NCI-H524 (cell line): ENCODE measurements around the gene CXXC5.

Source experiments
- DNase-seq, 2 experiments: peaks; one replicate each; lab custom pipeline; 2025; lab: John Stamatoyannopoulos, UW

Gene CXXC5

DNA sequence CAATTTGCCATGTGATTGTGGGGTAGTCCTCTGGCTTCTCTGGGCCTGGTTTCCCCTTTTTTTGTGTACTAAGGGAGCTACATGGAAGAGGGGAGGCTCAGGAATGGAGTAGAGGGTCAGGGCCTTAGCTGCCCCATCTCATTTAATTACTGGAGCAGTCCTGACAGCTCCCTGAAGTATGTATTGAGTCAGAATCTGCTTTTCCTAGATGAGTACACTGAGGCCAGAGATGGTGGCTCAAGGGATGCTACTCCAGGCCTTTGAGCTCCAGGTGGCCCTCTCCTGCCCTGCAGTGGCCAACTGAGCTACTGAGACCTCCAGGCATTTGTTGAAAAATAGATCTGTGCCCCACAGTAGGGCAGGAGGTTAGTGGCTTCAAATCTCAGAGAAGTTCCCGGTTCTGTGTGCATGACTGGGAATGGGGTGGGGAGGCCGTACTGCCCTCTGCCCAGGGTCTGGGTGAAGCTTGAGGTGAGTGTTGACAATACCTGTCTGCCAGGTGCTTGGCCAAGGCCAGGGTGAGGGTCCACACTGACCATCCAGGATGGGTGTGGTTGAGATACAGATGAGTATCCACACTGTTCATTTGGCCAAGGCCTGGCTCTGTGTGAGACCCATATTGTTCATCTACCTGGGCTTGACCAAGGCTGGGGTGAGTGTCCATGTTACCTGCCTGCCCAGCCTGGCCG lies 45.7 kb downstream of the CXXC5 start:
- no peak for DNase-seq

DNA sequence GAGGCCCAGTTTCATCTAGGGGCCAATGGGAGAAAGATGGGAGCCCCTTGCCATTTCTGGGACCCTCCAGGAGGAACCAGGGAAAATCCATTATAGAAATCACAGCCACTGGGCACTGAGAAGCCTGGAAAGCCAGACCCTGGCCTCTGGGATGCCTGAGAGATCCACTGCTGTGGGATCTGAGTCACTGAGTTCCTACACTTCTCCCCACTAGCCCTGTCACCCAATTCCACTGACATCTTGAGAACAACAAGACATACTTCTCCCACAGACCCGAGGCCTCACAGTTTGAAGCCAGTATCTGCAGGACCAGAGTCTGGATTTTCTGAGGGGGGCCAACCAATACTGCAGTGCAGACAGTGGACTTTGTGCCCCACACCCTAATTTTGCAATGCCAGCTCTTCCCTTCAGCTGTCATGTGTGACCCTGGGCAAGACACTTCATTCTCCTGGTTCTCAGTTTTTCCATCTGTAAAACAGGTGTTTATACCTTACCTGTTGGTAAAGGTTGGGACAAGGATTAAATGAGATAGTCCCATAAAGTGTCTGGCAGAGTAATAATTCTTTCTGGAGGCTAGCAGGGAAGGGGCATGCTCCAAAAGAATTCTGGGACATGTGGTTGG lies 46.5 kb downstream of the CXXC5 start:
- DNase-seq: no peak

DNA sequence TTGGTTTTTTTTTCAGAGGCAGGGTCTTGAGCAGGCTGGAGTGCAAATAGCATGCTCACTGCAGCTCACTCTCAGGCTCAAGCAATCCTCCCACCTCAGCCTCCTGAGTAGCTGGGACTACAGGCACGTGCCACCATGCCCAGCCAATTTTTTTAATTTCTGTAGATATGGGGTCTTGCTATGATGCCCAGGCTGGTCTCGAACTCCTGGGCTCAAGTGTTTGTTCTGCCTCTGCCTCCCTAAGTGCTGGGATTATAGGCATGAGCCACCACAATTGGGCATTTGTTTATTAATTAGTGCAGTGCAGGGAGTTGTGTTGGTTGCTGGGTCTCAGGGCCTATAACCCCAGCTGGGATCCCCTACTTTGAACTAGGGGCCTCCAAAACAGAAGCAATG lies 47.0 kb downstream of the CXXC5 start:
- DNase-seq: no peak

GRCh38 chr5:139696167-139696893 lies 48.2 kb downstream of the CXXC5 start:
- DNase-seq: no peak

GRCh38 chr5:139696894-139697658 lies 48.9 kb downstream of the CXXC5 start:
- DNase-seq: peak in 1 of 2 experiments; percentile 20

- DNase-seq: peak in 1 of 2 experiments; percentile 25
These were observed 50.5 kb downstream of the CXXC5 start for GRCh38 chr5:139698490-139699146.

GRCh38 chr5:139699351-139699750 lies 51.2 kb downstream of the CXXC5 start:
- no peak for DNase-seq

DNA sequence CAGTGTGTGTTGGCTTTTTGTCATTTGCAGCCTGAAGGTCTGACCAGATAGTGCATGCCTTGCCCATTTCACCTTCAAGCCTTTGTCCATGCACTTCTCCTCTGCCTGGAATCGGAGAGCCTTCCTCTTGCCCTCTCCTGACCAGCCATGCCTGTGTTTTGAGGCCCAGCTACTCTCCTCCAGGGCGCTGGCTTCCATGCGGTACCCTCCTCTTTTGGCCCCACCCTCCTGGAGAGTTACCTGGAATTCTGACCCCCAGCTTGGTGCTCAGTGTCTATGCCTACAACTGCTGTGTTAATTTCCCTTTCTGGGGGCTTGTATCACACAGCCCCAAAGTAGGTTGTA lies 52.5 kb downstream of the CXXC5 start:
- DNase-seq: no peak

DNA sequence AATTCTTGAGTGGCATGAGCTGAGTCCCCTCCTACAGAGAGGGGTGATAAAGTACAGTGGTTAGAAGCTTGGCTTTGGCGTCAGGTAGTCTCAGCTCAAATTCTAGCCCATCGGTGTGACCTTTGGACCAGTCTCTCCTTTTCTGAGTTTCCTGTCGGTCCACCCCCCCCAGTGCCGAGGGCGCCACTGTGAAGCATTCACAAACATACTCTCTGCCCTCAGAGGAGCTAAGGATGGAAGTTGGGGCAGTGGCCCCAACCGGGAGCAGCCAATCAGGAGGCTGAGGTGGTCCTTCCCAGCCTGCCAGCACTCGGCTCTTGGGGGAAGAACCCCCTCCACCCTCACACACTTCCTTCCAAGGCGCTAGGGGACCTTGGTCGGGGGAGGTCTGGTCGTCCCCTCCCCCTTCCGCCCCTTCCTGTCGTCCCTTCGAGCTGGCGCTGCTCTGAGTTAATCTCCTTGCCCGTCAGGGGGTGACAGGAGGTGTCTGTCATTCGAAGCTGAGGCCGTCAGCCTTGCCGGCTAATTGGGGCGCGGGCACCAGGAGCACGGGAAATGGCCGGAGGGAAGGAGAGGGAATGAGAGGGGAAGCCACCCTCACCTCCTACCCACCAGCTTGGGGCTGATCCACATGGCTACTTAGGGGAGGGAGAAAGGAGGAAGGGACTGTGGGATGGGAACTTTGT lies 53.0 kb downstream of the CXXC5 start:
- DNase-seq: peak; percentile 67 to 84

- no peak for DNase-seq
These were observed 54.4 kb downstream of the CXXC5 start for GRCh38 chr5:139702548-139702947.

GRCh38 chr5:139704748-139705147 lies 56.6 kb downstream of the CXXC5 start:
- no peak for DNase-seq

- DNase-seq: no peak
These were observed 57.0 kb downstream of the CXXC5 start for GRCh38 chr5:139705191-139705590.

DNA sequence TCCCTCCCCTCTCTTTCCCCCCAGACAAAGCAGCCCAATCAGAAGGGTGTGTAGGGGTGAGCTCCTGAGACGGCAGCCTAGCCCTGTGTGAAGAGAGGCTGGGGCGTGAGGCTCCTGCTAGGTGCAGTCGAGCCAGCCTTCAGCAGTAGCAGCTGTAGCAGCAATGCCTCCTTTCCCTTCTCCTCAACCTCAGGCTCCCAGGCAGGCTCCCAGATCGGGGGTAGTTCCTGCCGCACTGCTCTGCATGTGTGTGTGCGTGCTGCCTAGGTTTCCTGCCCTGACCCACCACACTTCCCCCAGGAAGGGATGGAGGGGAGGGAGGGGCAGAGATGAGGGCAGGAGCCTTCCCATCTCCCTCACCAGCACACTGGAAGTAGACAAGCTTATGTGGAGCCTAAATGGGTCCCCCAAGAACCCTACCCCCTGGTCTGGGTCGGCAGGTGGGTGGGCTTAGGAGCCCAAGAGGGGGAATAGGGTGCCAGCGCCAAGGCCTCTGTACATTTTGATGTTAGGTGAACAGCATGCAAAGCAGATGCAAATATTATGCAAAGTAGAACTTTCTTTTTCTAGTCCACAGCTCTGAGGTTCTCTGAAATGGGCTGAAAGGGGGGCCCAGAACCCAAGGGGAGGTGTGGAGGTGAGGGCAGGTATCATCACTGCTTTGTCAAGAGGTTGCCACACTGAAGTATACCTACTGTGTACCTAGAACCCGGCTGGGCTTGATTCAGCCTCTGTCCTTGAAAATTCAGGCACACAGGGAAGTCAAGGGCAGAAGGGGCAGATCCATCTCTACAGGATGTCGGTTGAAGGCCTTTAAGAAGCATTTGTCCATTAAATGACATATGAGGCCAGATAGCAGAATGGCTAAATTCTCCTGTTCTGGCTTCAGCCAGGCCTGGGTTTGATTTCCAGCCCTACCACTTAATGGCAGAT lies 57.8 kb downstream of the CXXC5 start:
- DNase-seq: no peak

DNA sequence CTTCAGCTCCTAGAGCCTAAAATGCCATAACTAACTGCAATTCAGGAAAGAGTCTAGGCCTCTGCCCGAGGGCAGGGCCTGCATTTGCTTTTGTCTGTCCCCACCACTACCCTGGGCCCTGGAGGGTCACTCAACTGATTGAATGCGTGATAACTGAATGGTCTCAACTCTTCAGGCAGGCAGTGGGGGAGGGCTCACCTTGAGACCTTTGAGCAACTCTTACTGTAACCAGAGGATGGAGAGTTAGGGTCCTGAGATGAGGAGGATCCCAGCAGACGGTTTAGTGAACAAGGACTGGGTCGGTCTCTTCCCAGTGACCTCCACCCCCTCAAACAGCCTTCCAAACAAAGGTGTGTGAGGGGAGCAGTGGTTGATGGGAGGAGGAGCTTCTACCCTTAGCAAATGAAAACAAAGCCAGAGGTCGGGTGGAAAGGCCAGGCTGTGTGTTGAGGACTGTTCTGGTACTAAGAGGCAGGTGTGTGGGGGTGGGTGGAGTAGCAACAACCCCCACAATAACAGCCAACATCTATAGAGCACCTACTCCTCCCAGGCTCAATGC lies 59.4 kb downstream of the CXXC5 start:
- no peak for DNase-seq

GRCh38 chr5:139708434-139708861 lies 60.3 kb downstream of the CXXC5 start:
- DNase-seq: no peak

GRCh38 chr5:139708877-139709581 lies 60.9 kb downstream of the CXXC5 start:
- DNase-seq: peak; percentile 62 to 79

- no peak for DNase-seq
These were observed 61.6 kb downstream of the CXXC5 start for GRCh38 chr5:139709582-139710318.

GRCh38 chr5:139710319-139711066 lies 62.3 kb downstream of the CXXC5 start:
- peak in 1 of 2 experiments; percentile 59 for DNase-seq
